Vagina (tissue), 2 donors: ENCODE results near the gene TSC22D3. TPM values are rescaled to one million over a fixed set of nuclear protein-coding genes. Genes with fewer than 3 reads are reported as not detected.

ENCODE experiments used
- DNase-seq, 2 donors: peaks; one replicate each; pipeline ENCODE4 v3.0.0-alpha.2; 2017; ENCODE audit errors: extremely low spot score in 2 of 2
- H3K27ac ChIP-seq: fragments of 200-600 bp; sonication (generic); one replicate; pipeline ENCODE4 v1.5.1; 2019
- H3K27me3 ChIP-seq: fragments of 200-600 bp; sonication (generic); one replicate; pipeline ENCODE4 v1.5.1; 2019
- H3K36me3 ChIP-seq, 2 donors: fragments of 200-600 bp; sonication (generic); one replicate each; pipeline ENCODE4 v1.5.1; 2017 to 2019
- H3K4me1 ChIP-seq: fragments of 200-600 bp; sonication (generic); one replicate; pipeline ENCODE4 v1.5.1; 2019
- H3K4me3 ChIP-seq, 2 donors: fragments of 200-600 bp; sonication (generic); 1 replicate in 1 of 2; 2 replicates in 1 of 2; pipeline ENCODE4 v1.5.1; 2016 to 2019
- H3K9me3 ChIP-seq: fragments of 200-600 bp; sonication (generic); one replicate; pipeline ENCODE4 v1.5.1; 2019
- CTCF ChIP-seq, 3 experiments: fragments of 450-650 bp in 2 of 3; fragments of 200-600 bp in 1 of 3; sonication (generic) in 1 of 3; IDR thresholded peaks; one replicate each; pipeline ENCODE4 v1.5.1; 2017 to 2019; ENCODE audit warnings: antibody characterized with exemption in 3 of 3, mild to moderate bottlenecking in 2 of 3, moderate library complexity in 2 of 3
- POLR2A ChIP-seq, 2 donors: fragments of 450-650 bp; IDR thresholded peaks; one replicate each; pipeline ENCODE4 v1.6.1; 2017; ENCODE audit warnings: antibody characterized with exemption in 2 of 2, mild to moderate bottlenecking in 2 of 2, moderate library complexity in 2 of 2
- POLR2AphosphoS5 ChIP-seq, 2 donors: sonication (generic); formaldehyde crosslinking; IDR thresholded peaks; one replicate each; pipeline ENCODE4 v1.9.0; 2017; ENCODE audit warnings: antibody characterized with exemption in 2 of 2, mild to moderate bottlenecking in 2 of 2, low read depth in 1 of 2; ENCODE audit not compliant: insufficient read depth in 1 of 2
- intact Hi-C: fragments of 100-400 bp; cut with DNase I; formaldehyde crosslinking; loops from one replicate; pipeline ENCODE4 v1.15.1; 2023
- total RNA-seq: library from RNA; depleted of rRNA; stranded (reverse); fragments of >200 nt; gene quantifications from one replicate; pipeline ENCODE4 v1.2.3, GENCODE V29; 2016

Gene TSC22D3
- total RNA-seq, 1 donor from 2014 or later: 780 TPM

GRCh38 chrX:107677909-107678308, 97.7 kb downstream of the TSC22D3 start:
- H3K4me3 ChIP-seq: no peak overlapping the region
- no peaks in the 10 kb centered on the region for H3K27me3 ChIP-seq
- no peaks in the 10 kb centered on the region for H3K9me3 ChIP-seq
- H3K27ac ChIP-seq: peak overlapping the region; percentile 88
- H3K36me3 ChIP-seq: no peaks in the 10 kb centered on the region
- TF ChIP-seq POLR2A (IDR thresholded peaks at IDR 0.05) (no peak), POLR2AphosphoS5 (IDR thresholded peaks at IDR 0.05; ENCODE audit: insufficient read depth in 1 of 2, low read depth in 1 of 2) (no peak)
- peaks cover 61% of the 10 kb centered on the region for H3K4me1 ChIP-seq
- intact Hi-C loops: loop anchor here (2.0 kb wide), 1 partner anchor 39 kb away; no protein-coding TSS in a partner anchor
- DNase-seq: no peak

- intact Hi-C loops: loop anchor here (2.0 kb wide), 1 partner anchor 39 kb away; no protein-coding TSS in a partner anchor
- Histone ChIP-seq H3K9me3 (no peaks in the 10 kb centered on the region), H3K4me1 (peaks cover 57% of the 10 kb centered on the region), H3K4me3 (peak overlapping the region; percentile 56 to 60), H3K27me3 (no peaks in the 10 kb centered on the region), H3K27ac (peak overlapping the region; percentile 88), H3K36me3 (no peaks in the 10 kb centered on the region)
- DNase-seq: no peak
- TF ChIP-seq CTCF (IDR thresholded peaks at IDR 0.05) (no peak), POLR2AphosphoS5 (IDR thresholded peaks at IDR 0.05; ENCODE audit: insufficient read depth in 1 of 2, low read depth in 1 of 2) (no peak), POLR2A (IDR thresholded peaks at IDR 0.05) (no peak)
Measured at GRCh38 chrX:107677501-107677901, 98.1 kb downstream of the TSC22D3 start.

DNA sequence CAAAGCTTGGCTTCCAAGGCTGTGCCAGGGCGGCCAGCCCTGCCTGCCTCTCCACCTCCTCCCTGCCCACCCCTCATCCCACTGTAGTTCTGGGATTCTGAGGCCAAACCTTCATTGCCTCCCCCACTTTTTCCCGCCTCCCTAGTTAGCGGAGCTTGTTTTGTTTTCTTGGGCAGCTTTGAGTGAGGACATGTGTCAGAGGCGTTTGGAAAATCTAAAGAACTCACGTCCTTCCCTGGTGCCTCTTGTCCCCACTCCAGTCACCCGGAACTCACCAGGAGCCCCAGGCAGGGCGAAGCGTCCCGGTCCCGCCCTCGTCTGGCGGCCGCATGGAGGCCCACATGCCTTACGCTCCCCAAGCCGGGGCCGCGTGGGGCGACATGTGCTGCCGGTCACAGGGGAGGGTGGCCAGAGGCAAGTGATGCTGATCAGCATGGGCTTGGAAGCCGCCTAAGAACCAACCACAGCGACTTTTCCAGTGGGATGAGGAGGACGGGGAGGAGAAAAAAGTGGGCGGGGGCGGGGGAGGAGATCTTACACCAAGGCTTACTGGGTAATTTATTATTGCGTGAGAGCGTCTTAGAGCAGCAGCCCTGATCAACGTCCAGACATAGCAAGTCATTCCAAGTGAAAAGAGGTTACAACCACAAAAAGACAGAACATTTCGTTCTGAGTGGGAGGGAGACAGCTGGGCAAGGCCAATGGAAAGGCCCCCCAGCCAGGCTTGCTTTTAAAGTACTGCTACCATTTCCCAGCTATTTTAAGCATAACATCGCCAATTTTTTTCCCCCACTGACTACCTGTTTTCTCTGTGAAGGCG, 98.8 kb downstream of the TSC22D3 start:
- H3K36me3 ChIP-seq: no peaks in the 10 kb centered on the region
- peak in 1 of 2 donors; percentile 95 for DNase-seq
- H3K9me3 ChIP-seq: no peaks in the 10 kb centered on the region
- no peaks in the 10 kb centered on the region for H3K27me3 ChIP-seq
- intact Hi-C loops: loop anchor here (2.0 kb wide), 1 partner anchor 40 kb away; no protein-coding TSS in a partner anchor
- peak overlapping the region; percentile 56 to 60 for H3K4me3 ChIP-seq
- H3K4me1 ChIP-seq: peaks cover 53% of the 10 kb centered on the region
- TF ChIP-seq POLR2AphosphoS5 (IDR thresholded peaks at IDR 0.05; ENCODE audit: insufficient read depth in 1 of 2, low read depth in 1 of 2) (peak; percentile 77 to 91), CTCF (IDR thresholded peaks at IDR 0.05) (no peak), POLR2A (IDR thresholded peaks at IDR 0.05) (peak in 1 of 2 donors; percentile 40)
- H3K27ac ChIP-seq: peak overlapping the region; percentile 88

DNA sequence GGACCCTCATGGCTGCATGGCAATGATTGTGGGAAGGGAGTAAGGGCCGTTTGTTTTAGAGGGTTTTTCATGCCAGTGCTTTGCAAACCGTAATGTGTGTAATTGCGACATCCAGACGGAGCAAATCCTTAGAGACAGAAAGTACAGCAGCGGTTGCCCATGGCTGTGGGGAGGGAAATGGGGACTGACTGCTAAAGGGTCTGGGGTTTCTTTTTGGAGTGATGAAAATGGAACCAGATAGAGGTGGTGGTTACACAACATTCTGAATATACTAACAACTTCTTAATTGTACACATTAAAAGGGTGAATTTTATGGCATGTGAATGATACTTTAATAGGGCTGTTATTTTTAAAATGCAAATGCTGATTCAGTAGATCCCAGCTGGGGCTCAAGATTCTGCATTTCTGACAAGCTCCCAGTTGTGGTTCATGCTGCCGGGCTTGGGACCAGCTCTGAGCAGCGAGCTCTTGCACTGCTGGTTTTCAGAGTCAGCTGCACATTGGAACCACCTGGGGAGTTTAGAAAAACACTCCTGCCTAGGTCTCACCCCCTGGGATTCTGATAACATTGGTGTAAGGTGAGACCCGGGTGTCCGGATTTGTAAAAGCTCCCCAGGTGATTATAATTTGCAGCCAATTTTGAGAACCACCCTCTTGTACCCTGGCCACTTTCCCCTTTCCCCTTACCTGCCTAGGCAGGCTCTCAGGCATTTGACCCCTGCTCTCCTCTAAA, 99.6 kb downstream of the TSC22D3 start:
- no peak for TF ChIP-seq CTCF (IDR thresholded peaks at IDR 0.05)
- TF ChIP-seq POLR2A (IDR thresholded peaks at IDR 0.05): no peak
- TF ChIP-seq POLR2AphosphoS5 (IDR thresholded peaks at IDR 0.05; ENCODE audit: insufficient read depth in 1 of 2, low read depth in 1 of 2): no peak
- Histone ChIP-seq H3K4me3 (peak overlapping the region; percentile 56 to 60), H3K36me3 (no peaks in the 10 kb centered on the region), H3K27me3 (no peaks in the 10 kb centered on the region), H3K4me1 (peaks cover 53% of the 10 kb centered on the region), H3K27ac (peak overlapping the region; percentile 88), H3K9me3 (no peaks in the 10 kb centered on the region)
- no peak for DNase-seq
- intact Hi-C loops: loop anchor here (2.0 kb wide), 1 partner anchor 41 kb away; no protein-coding TSS in a partner anchor

DNA sequence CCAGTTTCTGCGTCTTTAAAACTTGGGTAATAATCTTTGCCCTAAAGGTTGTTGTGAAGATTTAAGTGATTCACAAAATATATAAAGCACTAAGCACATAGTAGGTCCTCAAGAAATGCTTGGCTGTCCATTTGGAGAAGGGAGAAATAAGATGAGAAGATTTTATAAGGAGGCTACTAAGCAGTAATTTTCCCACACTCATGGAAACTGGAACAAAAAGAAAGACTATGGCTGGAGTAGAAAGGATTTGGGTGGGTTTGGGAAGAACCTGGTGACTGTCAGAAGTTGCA, 100.3 kb downstream of the TSC22D3 start:
- peak overlapping the region; percentile 88 for H3K27ac ChIP-seq
- no peaks in the 10 kb centered on the region for H3K36me3 ChIP-seq
- H3K9me3 ChIP-seq: no peaks in the 10 kb centered on the region
- no peak for DNase-seq
- intact Hi-C loops: no loop called here
- H3K4me1 ChIP-seq: peaks cover 46% of the 10 kb centered on the region
- peak overlapping the region; percentile 56 to 60 for H3K4me3 ChIP-seq
- H3K27me3 ChIP-seq: no peaks in the 10 kb centered on the region
- TF ChIP-seq CTCF (IDR thresholded peaks at IDR 0.05) (no peak), POLR2A (IDR thresholded peaks at IDR 0.05) (no peak), POLR2AphosphoS5 (IDR thresholded peaks at IDR 0.05; ENCODE audit: insufficient read depth in 1 of 2, low read depth in 1 of 2) (no peak)
